Naive B cell (primary cell): Measurements from ENCODE around the gene MYO5A. TPM values are rescaled to one million over a fixed set of nuclear protein-coding genes. Genes with fewer than 3 reads are reported as not detected.
"Not testable (repeated sequence)": the region's sequence is repeated elsewhere in the genome, so short reads cannot be mapped to it uniquely, and the experiment has no call there.

ENCODE experiments used
- ATAC-seq, 2 donors: fragments of 150-1000 bp; cut with Tn5 transposase; 2 replicates each; pipeline ENCODE4 v1.10.0; 2021; ENCODE audit warnings: low read depth in 2 of 2, mild to moderate bottlenecking in 2 of 2, moderate library complexity in 2 of 2
- DNase-seq: peaks from one replicate; pipeline ENCODE4 v3.0.0; 2022
- H3K27ac Mint-ChIP-seq, 6 donors: one replicate each; pipeline ENCODE4 v1.8.0; 2020 to 2022; ENCODE audit warnings: mild to moderate bottlenecking in 6 of 6, mixed read lengths in 6 of 6, moderate library complexity in 5 of 6, inconsistent platforms in 2 of 6
- H3K27me3 Mint-ChIP-seq, 3 donors: one replicate each; pipeline ENCODE4 v1.8.0; 2021 to 2022; ENCODE audit warnings: mixed read lengths in 3 of 3, mild to moderate bottlenecking in 1 of 3
- H3K36me3 Mint-ChIP-seq, 2 donors: one replicate each; pipeline ENCODE4 v1.8.0; 2020 to 2022; ENCODE audit warnings: mixed read lengths in 2 of 2, inconsistent platforms in 1 of 2, mild to moderate bottlenecking in 1 of 2
- H3K4me1 Mint-ChIP-seq, 3 donors: one replicate each; pipeline ENCODE4 v1.8.0; 2020 to 2022; ENCODE audit warnings: mixed read lengths in 3 of 3, inconsistent platforms in 1 of 3, mild to moderate bottlenecking in 1 of 3, moderate library complexity in 1 of 3
- H3K4me3 Mint-ChIP-seq, 8 donors: one replicate each; pipeline ENCODE4 v1.8.0; 2020 to 2022; ENCODE audit warnings: mild to moderate bottlenecking in 8 of 8, mixed read lengths in 8 of 8, moderate library complexity in 8 of 8, inconsistent platforms in 2 of 8
- H3K9me3 Mint-ChIP-seq, 7 donors: one replicate each; pipeline ENCODE4 v1.8.0; 2020 to 2022; ENCODE audit warnings: mixed read lengths in 7 of 7, mild to moderate bottlenecking in 5 of 7, inconsistent platforms in 2 of 7, moderate library complexity in 1 of 7
- polyA plus RNA-seq, 6 donors: library from polyadenylated mRNA; unstranded; fragments of 300-500 nt; fragmentation: Illumina TruSeq; gene quantifications; one replicate each; pipeline ENCODE4 v1.2.3, GENCODE V29; 2021; ENCODE audit warnings: low read depth in 6 of 6

The MYO5A gene
- polyA plus RNA-seq, 6 donors from 2014 or later = 3.8 to 15.0 (median 9.3) TPM

- ATAC-seq = no peak
Observed at GRCh38 chr15:52491472-52491871, 37.2 kb downstream of the MYO5A start.

GRCh38 chr15:52489430-52489829 lies 39.2 kb downstream of the MYO5A start:
- H3K4me1 Mint-ChIP-seq = peaks cover 34 to 52% (median 48%) of the 10 kb centered on the region in 3 donors
- H3K9me3 Mint-ChIP-seq, H3K27me3 Mint-ChIP-seq, ATAC-seq, DNase-seq, H3K36me3 Mint-ChIP-seq: not testable (repeated sequence)
- H3K4me3 Mint-ChIP-seq = peak overlapping the region in 2 of 8 donors; percentile 55 to 67
- peak overlapping the region in 2 of 6 donors; percentile 67 to 85 for H3K27ac Mint-ChIP-seq

More at GRCh38 chr15:52491472-52491871, 37.2 kb downstream of the MYO5A start:
- Mint-ChIP-seq H3K36me3 (no peaks in the 10 kb centered on the region), H3K9me3 (peaks cover 0 to 1% (median 0%) of the 10 kb centered on the region in 7 donors), H3K27ac (peak overlapping the region in 2 of 6 donors; percentile 34 to 36), H3K4me1 (peaks cover 42 to 59% (median 51%) of the 10 kb centered on the region in 3 donors), H3K27me3 (no peaks in the 10 kb centered on the region), H3K4me3 (no peak overlapping the region)
- DNase-seq = no peak

DNA sequence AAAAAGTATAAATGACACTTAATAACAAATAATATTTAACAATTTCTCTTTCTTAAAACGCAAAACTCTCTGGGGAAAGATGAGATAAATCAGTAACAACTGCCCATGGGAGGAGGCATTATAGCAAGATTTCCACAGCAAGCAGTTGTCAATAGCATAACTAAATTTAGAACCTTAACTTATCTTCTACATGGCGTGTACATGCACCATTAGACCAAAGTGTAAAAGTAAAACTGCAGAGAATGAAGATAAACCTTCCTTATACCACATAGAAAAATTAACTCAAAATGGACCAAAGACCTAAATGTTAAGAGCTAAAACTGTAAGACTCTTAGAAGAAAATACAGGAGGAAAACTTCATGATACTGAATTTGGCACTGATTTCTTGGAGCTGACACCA lies 39.9 kb downstream of the MYO5A start:
- Mint-ChIP-seq H3K4me3 (peak overlapping the region in 4 of 8 donors; percentile 0 to 67 (median 32)), H3K4me1 (peaks cover 35 to 49% (median 49%) of the 10 kb centered on the region in 3 donors), H3K27ac (peak overlapping the region in 3 of 6 donors; percentile 75 to 85 (median 80)), H3K9me3 (peaks cover 0 to 1% (median 0%) of the 10 kb centered on the region in 7 donors), H3K27me3 (no peaks in the 10 kb centered on the region), H3K36me3 (no peaks in the 10 kb centered on the region)
- ATAC-seq (no peak), DNase-seq (no peak)

DNA sequence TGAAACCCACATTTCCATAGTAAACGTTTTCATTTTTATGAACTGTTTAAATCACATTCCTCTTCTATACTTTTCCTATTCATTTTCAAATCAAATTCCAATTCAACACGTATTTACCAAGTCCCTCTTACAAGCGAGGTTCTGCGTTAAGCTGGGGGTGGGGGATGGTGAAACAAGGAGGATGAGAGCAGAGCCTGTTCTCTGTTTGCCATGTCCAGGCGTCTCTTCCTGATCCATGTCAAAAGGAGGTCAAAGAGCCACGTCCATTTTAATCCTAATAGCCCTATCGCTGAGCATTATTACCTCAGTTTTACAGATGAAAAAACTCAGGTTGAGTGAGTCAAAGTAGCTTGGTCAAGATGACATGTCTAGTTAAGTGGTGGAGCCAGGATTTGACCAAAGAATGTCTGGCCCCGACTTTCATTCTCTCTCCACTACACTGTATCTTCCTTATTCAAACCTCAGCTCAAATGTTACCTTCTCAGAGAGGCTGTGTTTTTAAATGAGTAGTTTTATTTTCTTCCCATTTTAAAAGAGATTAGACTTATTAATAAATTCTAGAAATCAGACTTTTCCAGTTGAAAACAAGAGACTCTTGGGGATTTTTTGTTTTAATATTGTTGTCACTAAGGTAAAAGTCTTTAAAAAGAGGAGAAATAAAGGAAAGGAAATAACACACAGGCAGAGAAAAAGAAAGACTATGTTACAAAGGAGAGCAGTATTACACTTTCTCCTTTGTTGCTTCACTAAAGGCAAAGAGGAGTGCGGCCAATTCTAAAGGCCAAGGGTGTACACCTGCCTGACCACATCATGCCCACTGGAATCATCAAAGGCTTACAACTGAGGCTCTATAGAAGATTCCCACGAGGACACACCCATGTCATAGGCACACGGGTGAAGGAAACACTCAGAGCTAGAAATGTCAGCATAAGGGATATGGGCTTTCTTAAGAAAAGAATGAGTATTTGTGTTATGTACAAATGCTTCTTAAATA lies 42.4 kb downstream of the MYO5A start:
- no peak for ATAC-seq
- no peak for DNase-seq
- peak overlapping the region in 1 of 8 donors; percentile 67 for H3K4me3 Mint-ChIP-seq
- no peaks in the 10 kb centered on the region for H3K27me3 Mint-ChIP-seq
- H3K27ac Mint-ChIP-seq = peak overlapping the region in 3 of 6 donors; percentile 16 to 73 (median 72)
- no peaks in the 10 kb centered on the region for H3K36me3 Mint-ChIP-seq
- H3K9me3 Mint-ChIP-seq = peaks cover 0 to 1% (median 0%) of the 10 kb centered on the region in 7 donors
- peaks cover 46 to 71% (median 57%) of the 10 kb centered on the region in 3 donors for H3K4me1 Mint-ChIP-seq

- Mint-ChIP-seq H3K4me3 (no peak overlapping the region), H3K36me3 (no peaks in the 10 kb centered on the region), H3K4me1 (peaks cover 50 to 81% (median 60%) of the 10 kb centered on the region in 3 donors), H3K27ac (no peak overlapping the region), H3K9me3 (peaks cover 0 to under 1% (median 0%) of the 10 kb centered on the region in 7 donors), H3K27me3 (no peaks in the 10 kb centered on the region)
- no peak for DNase-seq
- no peak for ATAC-seq
Observed at GRCh38 chr15:52485290-52485689, 43.4 kb downstream of the MYO5A start.

- Mint-ChIP-seq H3K4me3 (peak overlapping the region in 1 of 8 donors; percentile 61), H3K36me3 (no peaks in the 10 kb centered on the region)
Observed at GRCh38 chr15:52483707-52484106, 45.0 kb downstream of the MYO5A start.

GRCh38 chr15:52481915-52482314 lies 46.8 kb downstream of the MYO5A start:
- DNase-seq = peak; percentile 73
- peak overlapping the region; percentile 17 to 98 (median 48) for H3K27ac Mint-ChIP-seq
- no peaks in the 10 kb centered on the region for H3K9me3 Mint-ChIP-seq
- peak; percentile 99 to 100 for ATAC-seq
- no peaks in the 10 kb centered on the region for H3K36me3 Mint-ChIP-seq
- no peaks in the 10 kb centered on the region for H3K27me3 Mint-ChIP-seq
- peak overlapping the region in 4 of 8 donors; percentile 0 to 16 (median 8) for H3K4me3 Mint-ChIP-seq
- peaks cover 48 to 60% (median 49%) of the 10 kb centered on the region in 3 donors for H3K4me1 Mint-ChIP-seq

More at GRCh38 chr15:52483707-52484106, 45.0 kb downstream of the MYO5A start:
- H3K27ac Mint-ChIP-seq = peak overlapping the region in 3 of 6 donors; percentile 57 to 87 (median 84)
- no peak for ATAC-seq
- no peaks in the 10 kb centered on the region for H3K27me3 Mint-ChIP-seq
- peaks cover 53 to 78% (median 55%) of the 10 kb centered on the region in 3 donors for H3K4me1 Mint-ChIP-seq
- DNase-seq = no peak
- H3K9me3 Mint-ChIP-seq = no peaks in the 10 kb centered on the region

DNA sequence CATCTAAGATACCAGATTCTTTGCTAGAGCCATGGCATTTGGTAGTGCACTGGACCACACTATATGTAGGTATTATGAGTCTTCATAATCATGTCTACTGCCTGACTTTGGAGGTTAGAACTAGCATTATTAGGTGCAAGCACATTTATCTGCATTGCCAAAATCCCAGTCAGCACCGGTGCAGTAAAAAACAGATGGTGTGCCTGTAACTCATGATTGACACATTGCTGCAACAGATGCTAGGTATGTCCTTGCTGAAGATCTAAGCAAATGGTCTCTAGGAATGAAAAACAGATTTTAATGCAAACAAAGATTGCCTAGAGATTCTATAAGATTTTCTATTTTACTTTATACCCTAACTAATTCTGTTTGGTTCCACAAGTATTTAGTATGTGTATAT lies 47.7 kb downstream of the MYO5A start:
- H3K9me3 Mint-ChIP-seq = no peaks in the 10 kb centered on the region
- ATAC-seq (no peak), DNase-seq (no peak)
- H3K27ac Mint-ChIP-seq = no peak overlapping the region
- H3K4me3 Mint-ChIP-seq = no peak overlapping the region
- H3K27me3 Mint-ChIP-seq = no peaks in the 10 kb centered on the region
- H3K4me1 Mint-ChIP-seq = peaks cover 46 to 51% (median 49%) of the 10 kb centered on the region in 3 donors
- no peaks in the 10 kb centered on the region for H3K36me3 Mint-ChIP-seq

- no peak for ATAC-seq
- peak overlapping the region in 3 of 8 donors; percentile 7 to 76 (median 52) for H3K4me3 Mint-ChIP-seq
- peaks cover 37 to 54% (median 52%) of the 10 kb centered on the region in 3 donors for H3K4me1 Mint-ChIP-seq
- H3K27me3 Mint-ChIP-seq = no peaks in the 10 kb centered on the region
- H3K36me3 Mint-ChIP-seq = peaks cover 6 to 7% of the 10 kb centered on the region in 2 donors
- H3K27ac Mint-ChIP-seq = peak overlapping the region in 4 of 6 donors; percentile 52 to 87 (median 74)
- no peak for DNase-seq
- H3K9me3 Mint-ChIP-seq = peaks cover 0 to 9% (median 6%) of the 10 kb centered on the region in 7 donors
Observed at GRCh38 chr15:52466716-52467115, 62.0 kb downstream of the MYO5A start.

GRCh38 chr15:52466134-52466701 lies 62.5 kb downstream of the MYO5A start:
- ATAC-seq (peak; percentile 99), DNase-seq (peak; percentile 92)
- Mint-ChIP-seq H3K27ac (peak overlapping the region in 5 of 6 donors; percentile 52 to 87 (median 71)), H3K4me1 (peaks cover 37 to 52% (median 47%) of the 10 kb centered on the region in 3 donors), H3K36me3 (peaks cover 6 to 7% of the 10 kb centered on the region in 2 donors), H3K27me3 (no peaks in the 10 kb centered on the region), H3K9me3 (peaks cover 0 to 9% (median 6%) of the 10 kb centered on the region in 7 donors), H3K4me3 (peak overlapping the region in 6 of 8 donors; percentile 44 to 76 (median 54))

DNA sequence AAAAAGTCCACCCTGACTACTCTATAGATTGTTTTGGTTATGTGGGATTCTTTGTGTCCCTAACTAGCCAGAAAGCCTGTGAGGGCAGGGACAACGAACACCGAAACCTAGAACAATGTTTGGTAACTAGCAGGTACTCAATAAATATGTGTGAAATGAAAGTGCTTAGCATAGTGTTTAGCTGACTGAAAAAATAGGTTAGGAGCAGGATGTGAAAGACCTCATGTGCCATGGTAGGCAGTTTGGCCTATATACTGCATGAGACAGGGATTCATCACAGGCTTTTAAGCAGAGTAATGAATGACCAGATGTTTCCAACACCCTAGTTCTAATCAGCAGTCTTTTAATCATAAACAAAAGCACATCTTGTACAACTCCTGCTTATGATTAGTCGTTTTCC lies 64.2 kb downstream of the MYO5A start:
- Mint-ChIP-seq H3K4me1 (peaks cover 37 to 46% (median 43%) of the 10 kb centered on the region in 3 donors), H3K4me3 (peak overlapping the region in 3 of 8 donors; percentile 2 to 21 (median 10)), H3K9me3 (peaks cover 0 to 9% (median 6%) of the 10 kb centered on the region in 7 donors), H3K36me3 (peaks cover 6 to 7% of the 10 kb centered on the region in 2 donors), H3K27ac (peak overlapping the region in 5 of 6 donors; percentile 0 to 74 (median 48)), H3K27me3 (no peaks in the 10 kb centered on the region)
- ATAC-seq (no peak), DNase-seq (no peak)

- H3K36me3 Mint-ChIP-seq = peaks cover 6 to 7% of the 10 kb centered on the region in 2 donors
- peak overlapping the region in 5 of 6 donors; percentile 48 to 95 (median 73) for H3K27ac Mint-ChIP-seq
- no peak for DNase-seq
- H3K4me1 Mint-ChIP-seq = peaks cover 39 to 46% (median 40%) of the 10 kb centered on the region in 3 donors
- peaks cover 0 to 9% (median 6%) of the 10 kb centered on the region in 7 donors for H3K9me3 Mint-ChIP-seq
- H3K27me3 Mint-ChIP-seq = no peaks in the 10 kb centered on the region
- H3K4me3 Mint-ChIP-seq = peak overlapping the region in 4 of 8 donors; percentile 1 to 10 (median 2)
- ATAC-seq = no peak
Observed at GRCh38 chr15:52464040-52464439, 64.6 kb downstream of the MYO5A start.

GRCh38 chr15:52463638-52464037 lies 65.0 kb downstream of the MYO5A start:
- Mint-ChIP-seq H3K4me1 (peaks cover 40 to 46% (median 40%) of the 10 kb centered on the region in 3 donors), H3K9me3 (peaks cover 0 to 9% (median 6%) of the 10 kb centered on the region in 7 donors), H3K27me3 (no peaks in the 10 kb centered on the region), H3K36me3 (peaks cover 6 to 7% of the 10 kb centered on the region in 2 donors), H3K27ac (peak overlapping the region in 4 of 6 donors; percentile 44 to 74 (median 73)), H3K4me3 (peak overlapping the region in 1 of 8 donors; percentile 3)
- peak; percentile 9 for DNase-seq
- ATAC-seq = no peak
